Chondrocyte (in vitro differentiated cells): ENCODE results near the gene RPSA. TPM values are rescaled to one million over a fixed set of nuclear protein-coding genes. Genes with fewer than 3 reads are reported as not detected.

Source experiments
- DNase-seq: peaks from one replicate; pipeline ENCODE4 v3.0.0; 2021; ENCODE audit warnings: mixed read lengths, low spot score
- H3K27ac Mint-ChIP-seq: one replicate; pipeline ENCODE4 v1.8.0; 2021; ENCODE audit warnings: mild to moderate bottlenecking, moderate library complexity, mixed read lengths; ENCODE audit not compliant: unreplicated experiment
- H3K27me3 Mint-ChIP-seq: 2 replicates; pipeline ENCODE4 v1.8.0; 2021; ENCODE audit warnings: low read depth, mixed read lengths
- H3K36me3 Mint-ChIP-seq: 2 replicates; pipeline ENCODE4 v1.8.0; 2021; ENCODE audit warnings: low read depth, mixed read lengths
- H3K4me1 Mint-ChIP-seq: 2 replicates; pipeline ENCODE4 v1.8.0; 2021; ENCODE audit warnings: low read depth, mild to moderate bottlenecking, mixed read lengths
- H3K4me3 Mint-ChIP-seq: one replicate; pipeline ENCODE4 v1.8.0; 2021; ENCODE audit warnings: mild to moderate bottlenecking, moderate library complexity, mixed read lengths; ENCODE audit not compliant: unreplicated experiment
- H3K9me3 Mint-ChIP-seq: 2 replicates; pipeline ENCODE4 v1.8.0; 2021; ENCODE audit warnings: low read depth, mixed read lengths
- CTCF ChIP-seq: fragments of 200-600 bp; sonication (generic); IDR thresholded peaks from 2 replicates; pipeline ENCODE4 v1.5.0; 2021; ENCODE audit warnings: antibody characterized with exemption, mild to moderate bottlenecking, moderate library complexity
- total RNA-seq: library from RNA; stranded (reverse); gene quantifications from 3 replicates; pipeline ENCODE4 v1.2.1, GENCODE V29; 2021

The RPSA gene
- total RNA-seq, 1 donor from 2014 or later, result 723 TPM

DNA sequence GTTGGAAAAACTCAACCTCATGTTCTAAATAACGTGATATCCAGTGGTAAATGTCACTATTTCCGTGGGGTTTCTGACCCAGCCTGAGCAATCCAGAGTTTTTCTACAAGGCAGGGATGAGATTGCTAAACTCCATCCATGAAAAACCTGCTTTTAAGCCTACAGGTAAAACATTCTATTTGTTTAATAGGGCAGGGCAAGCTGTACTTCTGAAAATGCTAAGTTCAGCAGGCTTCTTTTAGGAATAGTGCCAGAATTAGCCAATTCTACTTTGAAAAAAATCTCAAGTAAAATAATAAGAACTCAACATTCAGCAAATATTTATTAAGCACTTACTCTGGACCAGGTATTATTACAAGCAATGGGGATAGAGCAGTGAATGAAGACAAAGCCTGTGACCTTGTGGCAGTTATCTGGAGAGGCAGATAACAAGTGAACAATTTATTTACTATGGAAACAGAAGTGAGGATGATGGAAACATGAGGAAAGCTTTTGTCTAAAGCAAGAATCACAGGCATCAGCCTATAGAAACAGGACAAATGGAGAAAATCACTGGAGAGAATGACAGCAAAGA, 13.3 kb downstream of the RPSA start:
- Mint-ChIP-seq H3K27me3 (no peaks in the 10 kb centered on the region), H3K4me1 (no peaks in the 10 kb centered on the region), H3K27ac (no peak overlapping the region), H3K9me3 (no peaks in the 10 kb centered on the region), H3K4me3 (no peak overlapping the region), H3K36me3 (no peaks in the 10 kb centered on the region)
- DNase-seq, result no peak
- no peak for TF ChIP-seq CTCF

DNA sequence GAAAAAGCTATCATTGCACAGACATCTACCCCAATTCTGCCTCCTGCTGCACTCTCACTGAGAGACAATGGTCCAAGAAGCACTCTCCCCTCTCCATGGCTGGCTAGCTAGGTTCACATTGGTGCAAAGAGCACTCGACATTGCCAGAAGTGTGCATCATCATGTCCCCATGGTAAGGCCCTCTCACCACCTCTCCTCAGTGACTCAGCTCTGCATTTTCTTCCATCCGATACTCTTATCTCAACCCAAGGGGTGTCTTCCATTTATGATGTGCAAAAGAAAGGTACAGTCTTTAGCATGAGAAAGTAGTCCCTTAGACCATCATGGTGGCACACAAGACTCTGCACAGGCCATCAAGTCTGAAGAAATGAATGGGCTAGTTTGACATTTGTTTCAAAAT, 14.0 kb downstream of the RPSA start:
- Mint-ChIP-seq H3K9me3 (no peaks in the 10 kb centered on the region), H3K36me3 (no peaks in the 10 kb centered on the region), H3K4me1 (no peaks in the 10 kb centered on the region), H3K27ac (no peak overlapping the region), H3K4me3 (no peak overlapping the region), H3K27me3 (no peaks in the 10 kb centered on the region)
- no peak for TF ChIP-seq CTCF
- DNase-seq, result no peak

DNA sequence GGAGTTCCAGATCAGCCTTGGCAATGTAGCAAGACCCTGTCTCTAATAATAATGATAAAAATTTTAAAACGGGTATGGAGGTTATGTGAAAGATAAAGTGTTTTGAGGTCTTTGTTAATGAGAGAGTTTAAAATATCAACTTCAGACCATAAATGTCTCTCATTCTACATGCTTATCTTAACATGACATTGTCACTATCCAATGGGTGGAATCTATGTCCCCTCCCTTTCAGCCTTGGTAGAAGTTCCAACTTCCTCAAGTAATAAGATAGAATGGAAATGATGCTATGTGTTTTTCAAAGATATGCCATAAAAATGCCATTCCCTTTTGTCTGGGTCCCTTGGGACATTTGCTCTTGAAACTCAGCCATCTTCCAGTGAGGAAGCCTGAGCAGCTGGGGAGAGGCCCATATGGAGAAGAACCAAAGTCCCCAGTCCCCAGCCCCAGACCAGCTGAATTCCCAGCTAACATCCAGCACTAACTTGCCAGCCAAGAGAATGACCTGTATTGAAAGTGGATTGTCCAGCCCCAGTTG, 17.0 kb downstream of the RPSA start:
- no peak for DNase-seq
- Mint-ChIP-seq H3K36me3 (no peaks in the 10 kb centered on the region), H3K4me1 (no peaks in the 10 kb centered on the region), H3K4me3 (no peak overlapping the region), H3K9me3 (no peaks in the 10 kb centered on the region), H3K27me3 (no peaks in the 10 kb centered on the region), H3K27ac (no peak overlapping the region)
- no peak for TF ChIP-seq CTCF

- H3K4me3 Mint-ChIP-seq, result no peak overlapping the region
- H3K36me3 Mint-ChIP-seq, result no peaks in the 10 kb centered on the region
- no peaks in the 10 kb centered on the region for H3K27me3 Mint-ChIP-seq
- H3K9me3 Mint-ChIP-seq, result no peaks in the 10 kb centered on the region
- H3K27ac Mint-ChIP-seq, result no peak overlapping the region
- no peak for TF ChIP-seq CTCF
- H3K4me1 Mint-ChIP-seq, result no peaks in the 10 kb centered on the region
- DNase-seq, result no peak
Measured at GRCh38 chr3:39426312-39426711, 19.8 kb downstream of the RPSA start.

GRCh38 chr3:39427506-39427905, 21.0 kb downstream of the RPSA start:
- H3K27me3 Mint-ChIP-seq, result no peaks in the 10 kb centered on the region
- no peaks in the 10 kb centered on the region for H3K4me1 Mint-ChIP-seq
- H3K36me3 Mint-ChIP-seq, result no peaks in the 10 kb centered on the region
- TF ChIP-seq CTCF, result no peak
- no peak overlapping the region for H3K27ac Mint-ChIP-seq
- no peak for DNase-seq
- no peaks in the 10 kb centered on the region for H3K9me3 Mint-ChIP-seq
- H3K4me3 Mint-ChIP-seq, result no peak overlapping the region
